ENCODE data around the gene MEGF10. TPM values are rescaled to one million over a fixed set of nuclear protein-coding genes. Genes with fewer than 3 reads are reported as not detected.

MEGF10 gene
- total and polyA plus RNA-seq, 10 of the 15 experiments (the other 5 are each of a cell fraction or from before 2014, with no cell fraction given), result 0.03 to 0.21 (median 0.05) TPM; not detected in 5

DNA sequence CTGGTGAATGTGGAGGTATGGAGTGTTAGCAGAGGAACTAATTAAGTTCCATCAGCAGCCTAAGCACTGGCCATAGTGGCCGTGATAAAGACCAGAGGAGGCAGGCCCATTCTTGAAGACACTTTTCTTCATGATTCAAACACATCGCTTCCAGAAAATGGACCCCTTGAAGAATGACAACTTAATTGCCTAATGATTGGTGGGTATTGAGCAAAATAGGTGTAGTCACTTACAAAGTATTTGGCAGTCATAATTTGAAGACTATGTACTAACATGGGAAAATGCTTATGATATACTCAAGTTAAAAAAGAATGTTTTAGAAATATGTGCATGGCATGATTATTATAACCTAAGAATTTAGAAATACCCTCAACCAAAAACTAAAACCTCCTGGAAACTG lies 44.8 kb downstream of the MEGF10 start:
- Histone ChIP-seq H2AFZ (ENCODE audit: control insufficient read depth, low read depth, low read length) (no peak overlapping the region), H3K79me2 (ENCODE audit: control insufficient read depth, insufficient read depth, low read length) (no peaks in the 10 kb centered on the region), H3K9me3 (replicated peaks; ENCODE audit: control insufficient read depth, insufficient read depth, low read length) (no peaks in the 10 kb centered on the region), H3K27me3 (replicated peaks in 1 of 2; ENCODE audit: control insufficient read depth in 2 of 2, insufficient read depth in 2 of 2, low read length in 1 of 2) (peaks cover 0 to 3% of the 10 kb centered on the region in 2 experiments; a peak in 1 of 4 replicates), H4K20me1 (ENCODE audit: control insufficient read depth, insufficient read depth) (no peaks in the 10 kb centered on the region), H3K27ac (ENCODE audit: control insufficient read depth, insufficient read depth) (no peak overlapping the region), H3K4me2 (ENCODE audit: control insufficient read depth, insufficient read depth) (no peak overlapping the region), H3K36me3 (ENCODE audit: control insufficient read depth in 2 of 2, insufficient read depth in 2 of 2, low read length in 1 of 2) (no peaks in the 10 kb centered on the region), H3K4me3 (no peak overlapping the region), H3K9ac (ENCODE audit: control insufficient read depth, insufficient read depth, low read length) (no peak overlapping the region), H3K4me1 (ENCODE audit: control insufficient read depth, insufficient read depth, low read length) (no peaks in the 10 kb centered on the region)
- WGBS (ENCODE audit: insufficient coverage, insufficient replicate concordance, low lambda C conversion rate, missing lambda C conversion rate), result 33% methylated on average over 2 of the region's 2 CpGs
- DNase-seq (ENCODE audit: low read depth, low spot score) (no peak), FAIRE-seq (no peak), ATAC-seq (no peak)
- in situ Hi-C loops (cut with MboI), result no loop called here
- TF ChIP-seq, protein P1, sequence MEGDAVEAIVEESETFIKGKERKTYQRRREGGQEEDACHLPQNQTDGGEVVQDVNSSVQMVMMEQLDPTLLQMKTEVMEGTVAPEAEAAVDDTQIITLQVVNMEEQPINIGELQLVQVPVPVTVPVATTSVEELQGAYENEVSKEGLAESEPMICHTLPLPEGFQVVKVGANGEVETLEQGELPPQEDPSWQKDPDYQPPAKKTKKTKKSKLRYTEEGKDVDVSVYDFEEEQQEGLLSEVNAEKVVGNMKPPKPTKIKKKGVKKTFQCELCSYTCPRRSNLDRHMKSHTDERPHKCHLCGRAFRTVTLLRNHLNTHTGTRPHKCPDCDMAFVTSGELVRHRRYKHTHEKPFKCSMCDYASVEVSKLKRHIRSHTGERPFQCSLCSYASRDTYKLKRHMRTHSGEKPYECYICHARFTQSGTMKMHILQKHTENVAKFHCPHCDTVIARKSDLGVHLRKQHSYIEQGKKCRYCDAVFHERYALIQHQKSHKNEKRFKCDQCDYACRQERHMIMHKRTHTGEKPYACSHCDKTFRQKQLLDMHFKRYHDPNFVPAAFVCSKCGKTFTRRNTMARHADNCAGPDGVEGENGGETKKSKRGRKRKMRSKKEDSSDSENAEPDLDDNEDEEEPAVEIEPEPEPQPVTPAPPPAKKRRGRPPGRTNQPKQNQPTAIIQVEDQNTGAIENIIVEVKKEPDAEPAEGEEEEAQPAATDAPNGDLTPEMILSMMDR (IDR thresholded peaks at IDR 0.05 in 2 of 3, conservative IDR thresholded peaks at IDR 0.05 in 1 of 3; ENCODE audit: control insufficient read depth in 2 of 3, extremely low read depth in 1 of 3, insufficient read depth in 1 of 3, low read depth in 3 of 3, low read length in 3 of 3), result no peak
- TF ChIP-seq, protein P2, sequence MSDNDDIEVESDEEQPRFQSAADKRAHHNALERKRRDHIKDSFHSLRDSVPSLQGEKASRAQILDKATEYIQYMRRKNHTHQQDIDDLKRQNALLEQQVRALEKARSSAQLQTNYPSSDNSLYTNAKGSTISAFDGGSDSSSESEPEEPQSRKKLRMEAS (IDR thresholded peaks at IDR 0.05; ENCODE audit: low read depth, low read length), result no peak
- no peak for TF ChIP-seq BACH1 (IDR thresholded peaks at IDR 0.05; ENCODE audit: borderline replicate concordance)
- TF ChIP-seq ETV6 (conservative IDR thresholded peaks at IDR 0.05 in 1 of 2, IDR thresholded peaks at IDR 0.05 in 1 of 2; ENCODE audit: borderline replicate concordance in 1 of 2, low read depth in 1 of 2), result no peak
- TF ChIP-seq POLR2AphosphoS5 (IDR thresholded peaks at IDR 0.05; ENCODE audit: low read length), result no peak
- TF ChIP-seq, protein P3, sequence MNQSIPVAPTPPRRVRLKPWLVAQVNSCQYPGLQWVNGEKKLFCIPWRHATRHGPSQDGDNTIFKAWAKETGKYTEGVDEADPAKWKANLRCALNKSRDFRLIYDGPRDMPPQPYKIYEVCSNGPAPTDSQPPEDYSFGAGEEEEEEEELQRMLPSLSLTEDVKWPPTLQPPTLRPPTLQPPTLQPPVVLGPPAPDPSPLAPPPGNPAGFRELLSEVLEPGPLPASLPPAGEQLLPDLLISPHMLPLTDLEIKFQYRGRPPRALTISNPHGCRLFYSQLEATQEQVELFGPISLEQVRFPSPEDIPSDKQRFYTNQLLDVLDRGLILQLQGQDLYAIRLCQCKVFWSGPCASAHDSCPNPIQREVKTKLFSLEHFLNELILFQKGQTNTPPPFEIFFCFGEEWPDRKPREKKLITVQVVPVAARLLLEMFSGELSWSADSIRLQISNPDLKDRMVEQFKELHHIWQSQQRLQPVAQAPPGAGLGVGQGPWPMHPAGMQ (IDR thresholded peaks at IDR 0.05; ENCODE audit: borderline replicate concordance), result no peak
- no peak for TF ChIP-seq CHD1 (IDR thresholded peaks at IDR 0.05; ENCODE audit: low read depth, low read length)
- intact Hi-C loops (cut with micrococcal nuclease; ENCODE audit: unreplicated experiment), result no loop called here
- no TSS peak for BruUV-seq (replicated peaks)
- CTCF ChIA-PET, result no interaction called here
- POLR2A ChIA-PET, result no interaction called here
- SMC1A ChIA-PET (ENCODE audit: uncharacterized antibody, unreplicated experiment), result no interaction called here
- RAD21 ChIA-PET (ENCODE audit: unreplicated experiment), result no interaction called here
